Measurements from ENCODE around the gene PARD3B.

- no peak for TF ChIP-seq POLR2AphosphoS5 (IDR thresholded peaks at IDR 0.05; ENCODE audit: low read depth, low read length)
- TF ChIP-seq POLR2A (IDR thresholded peaks at IDR 0.05; ENCODE audit: low read depth, low read length) = no peak
- TF ChIP-seq TAF1 (IDR thresholded peaks at IDR 0.05; ENCODE audit: low read depth, low read length) = no peak
- TF ChIP-seq POU2F2 (IDR thresholded peaks at IDR 0.05; ENCODE audit: low read depth, low read length) = no peak
- no peak for TF ChIP-seq SPI1 (IDR thresholded peaks at IDR 0.05; ENCODE audit: low read depth, low read length)
Observed at GRCh38 chr2:205556357-205556756, 1011.1 kb downstream of the PARD3B start.

Measured in GM12891 (cell line).